Upper lobe of left lung (tissue), 6 donors: ENCODE measurements around the gene OOSP1. TPM values are rescaled to one million over a fixed set of nuclear protein-coding genes. Genes with fewer than 3 reads are reported as not detected.
"Not testable (repeated sequence)": the region's sequence is repeated elsewhere in the genome, so short reads cannot be mapped to it uniquely, and the experiment has no call there.

Source experiments
- ATAC-seq, 2 donors: fragments of 200-7000 bp; cut with Tn5 transposase; one replicate each; pipeline ENCODE4 v1.9.1; 2022; ENCODE audit warnings: mild to moderate bottlenecking in 2 of 2, moderate library complexity in 2 of 2; ENCODE audit not compliant: low FRiP score in 2 of 2
- DNase-seq, 2 donors: peaks; one replicate each; pipeline ENCODE4 v3.0.0-alpha.2; 2019 to 2020
- H3K27ac ChIP-seq, 4 donors: fragments of 200-600 bp; sonication (generic); one replicate each; pipeline ENCODE4 v1.5.1; 2016 to 2019
- H3K27me3 ChIP-seq, 4 donors: fragments of 200-600 bp; sonication (generic); one replicate each; pipeline ENCODE4 v1.5.1; 2017 to 2019
- H3K36me3 ChIP-seq, 4 donors: fragments of 200-600 bp; sonication (generic); one replicate each; pipeline ENCODE4 v1.5.1; 2016 to 2019
- H3K4me1 ChIP-seq, 4 donors: fragments of 200-600 bp; sonication (generic); one replicate each; pipeline ENCODE4 v1.5.1; 2018 to 2019
- H3K4me3 ChIP-seq, 4 donors: fragments of 200-600 bp; sonication (generic); one replicate each; pipeline ENCODE4 v1.5.1; 2017 to 2019; ENCODE audit warnings: mild to moderate bottlenecking in 2 of 4, moderate library complexity in 1 of 4
- H3K9me3 ChIP-seq, 4 donors: fragments of 200-600 bp; sonication (generic); one replicate each; pipeline ENCODE4 v1.5.1; 2018 to 2019
- CTCF ChIP-seq, 6 experiments: fragments of 450-650 bp in 4 of 6; fragments of 200-600 bp in 2 of 6; sonication (generic) in 2 of 6; IDR thresholded peaks; one replicate each; pipeline ENCODE4 v1.5.1; 2016 to 2019; ENCODE audit warnings: antibody characterized with exemption in 6 of 6
- EP300 ChIP-seq, 4 donors: sonication (generic); formaldehyde crosslinking; IDR thresholded peaks; one replicate each; pipeline ENCODE4 v1.5.1; 2017; ENCODE audit warnings: antibody characterized with exemption in 4 of 4, control low read depth in 2 of 4
- POLR2A ChIP-seq, 4 donors: fragments of 450-650 bp; IDR thresholded peaks; one replicate each; pipeline ENCODE4 v1.5.1; 2016 to 2017; ENCODE audit warnings: antibody characterized with exemption in 4 of 4, mild to moderate bottlenecking in 2 of 4
- POLR2AphosphoS5 ChIP-seq, 2 donors: sonication (generic); formaldehyde crosslinking; IDR thresholded peaks; one replicate each; pipeline ENCODE4 v1.5.1; 2017; ENCODE audit warnings: antibody characterized with exemption in 2 of 2
- WGBS, 2 donors: methylation state at CpG; one replicate each; pipeline ENCODE4 v1.1.5; 2017 to 2018; 5-methylcytosine and 5-hydroxymethylcytosine counted together
- total RNA-seq, 6 donors: library from RNA; depleted of rRNA in 4 of 6; stranded (reverse); fragments of >200 nt in 4 of 6; gene quantifications; one replicate each; pipeline versions ENCODE4 v1.1.0 to v1.2.1, GENCODE V29; 2016 to 2021
- donor health status: DM: no; HTN: no; CAD: no; lungs with moderate emphysema.
- donor health status: DM: no; HTN: yes; CAD: no; lungs with severe emphysema.

OOSP1 gene
- total RNA-seq, 6 donors from 2014 or later: 0.91 TPM; not detected in 5

GRCh38 chr11:59973097-59973496 is 34.9 kb downstream of the OOSP1 start:
- Histone ChIP-seq H3K27ac (no peak overlapping the region), H3K4me3 (no peak overlapping the region), H3K27me3 (no peaks in the 10 kb centered on the region), H3K9me3 (no peaks in the 10 kb centered on the region), H3K36me3 (no peaks in the 10 kb centered on the region), H3K4me1 (no peaks in the 10 kb centered on the region)
- 60 to 64% methylated on average over 5 of the region's 5 CpGs for WGBS, 2 donors
- DNase-seq (no peak), ATAC-seq (no peak)
- TF ChIP-seq POLR2AphosphoS5 (IDR thresholded peaks at IDR 0.05) (no peak), EP300 (IDR thresholded peaks at IDR 0.05) (no peak), POLR2A (IDR thresholded peaks at IDR 0.05) (no peak), CTCF (IDR thresholded peaks at IDR 0.05) (no peak)

GRCh38 chr11:59981106-59981770 is 43.0 kb downstream of the OOSP1 start:
- no peak for ATAC-seq
- Histone ChIP-seq H3K27ac (no peak overlapping the region), H3K4me1 (no peaks in the 10 kb centered on the region), H3K27me3 (no peaks in the 10 kb centered on the region), H3K4me3 (no peak overlapping the region), H3K9me3 (no peaks in the 10 kb centered on the region), H3K36me3 (no peaks in the 10 kb centered on the region)
- no peak for DNase-seq
- TF ChIP-seq EP300 (IDR thresholded peaks at IDR 0.05) (no peak), POLR2A (IDR thresholded peaks at IDR 0.05) (no peak), POLR2AphosphoS5 (IDR thresholded peaks at IDR 0.05) (no peak), CTCF (IDR thresholded peaks at IDR 0.05) (no peak)
- WGBS, 2 donors: 95% methylated on average over 4 of the region's 4 CpGs

- H3K4me1 ChIP-seq, ATAC-seq, H3K9me3 ChIP-seq, DNase-seq, H3K27ac ChIP-seq, H3K27me3 ChIP-seq, H3K36me3 ChIP-seq, H3K4me3 ChIP-seq: not testable (repeated sequence)
- 50 to 54% methylated on average over 4 of the region's 4 CpGs for WGBS, 2 donors
These were observed 43.8 kb downstream of the OOSP1 start for GRCh38 chr11:59982037-59982436.

- no peak overlapping the region for H3K4me3 ChIP-seq
- H3K27ac ChIP-seq: no peak overlapping the region
- TF ChIP-seq POLR2A (IDR thresholded peaks at IDR 0.05) (no peak), CTCF (IDR thresholded peaks at IDR 0.05) (no peak), POLR2AphosphoS5 (IDR thresholded peaks at IDR 0.05) (no peak), EP300 (IDR thresholded peaks at IDR 0.05) (no peak)
- H3K9me3 ChIP-seq: no peaks in the 10 kb centered on the region
- WGBS, 2 donors: 76 to 82% methylated on average over 1 of the region's 1 CpG
- ATAC-seq (no peak), DNase-seq (no peak)
- no peaks in the 10 kb centered on the region for H3K4me1 ChIP-seq
- no peaks in the 10 kb centered on the region for H3K36me3 ChIP-seq
- H3K27me3 ChIP-seq: no peaks in the 10 kb centered on the region
These were observed 45.0 kb downstream of the OOSP1 start for GRCh38 chr11:59983212-59983611.

- no peak for DNase-seq
- WGBS, 2 donors: 88 to 92% methylated on average over 3 of the region's 3 CpGs
- TF ChIP-seq EP300 (IDR thresholded peaks at IDR 0.05): no peak
- TF ChIP-seq CTCF (IDR thresholded peaks at IDR 0.05): no peak
- Histone ChIP-seq H3K4me3 (no peak overlapping the region), H3K9me3 (no peaks in the 10 kb centered on the region), H3K36me3 (no peaks in the 10 kb centered on the region), H3K27me3 (no peaks in the 10 kb centered on the region), H3K4me1 (no peaks in the 10 kb centered on the region), H3K27ac (no peak overlapping the region)
- no peak for ATAC-seq
These were observed 46.1 kb downstream of the OOSP1 start for GRCh38 chr11:59984368-59984767.
